ENCODE data around the gene METTL22. TPM values are rescaled to one million over a fixed set of nuclear protein-coding genes. Genes with fewer than 3 reads are reported as not detected.
A peak's percentile ranks its signal among the peaks of the same experiment; 100 is the strongest.

The METTL22 gene
- total and polyA plus RNA-seq, 2 experiments from 2014 or later, result 17.6 to 19.7 TPM

DNA sequence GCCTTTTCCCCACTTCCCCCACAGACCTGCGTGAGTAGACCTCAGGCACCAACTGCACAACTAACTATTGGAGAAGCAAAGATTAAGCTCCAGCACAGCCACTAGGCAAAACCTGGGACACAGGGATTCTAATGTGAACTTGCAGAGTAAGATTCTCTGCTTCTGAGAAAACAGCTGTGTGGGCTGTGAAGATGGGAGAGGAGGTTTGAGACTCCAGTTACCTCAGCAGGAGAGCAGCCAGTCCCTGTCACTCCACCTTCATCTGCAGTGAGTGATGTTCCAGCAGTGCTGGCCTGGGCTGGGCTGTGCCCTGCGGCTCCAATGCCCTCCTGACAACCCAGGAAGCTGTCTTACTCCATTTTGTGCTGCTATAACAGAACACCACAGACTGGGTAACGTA lies 34.9 kb downstream of the METTL22 start:
- H3K36me3 ChIP-seq (replicated peaks; ENCODE audit: insufficient read depth, low read depth), result no peaks in the 10 kb centered on the region
- no peaks in the 10 kb centered on the region for H3K9me2 ChIP-seq (replicated peaks; ENCODE audit: insufficient read depth)
- DNase-seq (ENCODE audit: low spot score), result no peak
- H3K27ac ChIP-seq, result no peak overlapping the region
- H3K4me1 ChIP-seq (ENCODE audit: insufficient read depth), result no peaks in the 10 kb centered on the region
- H3K4me2 ChIP-seq, result no peak overlapping the region
- H3K9me3 ChIP-seq (ENCODE audit: low read depth), result no peaks in the 10 kb centered on the region
- WGBS (ENCODE audit: low lambda C conversion rate, missing lambda C conversion rate), result 48% methylated on average over 3 of the region's 3 CpGs
- no peak overlapping the region for H3K4me3 ChIP-seq
- no peaks in the 10 kb centered on the region for H3K27me3 ChIP-seq
- H4K20me1 ChIP-seq (ENCODE audit: insufficient read depth, poor library complexity, severe bottlenecking), result no peaks in the 10 kb centered on the region
- H2AFZ ChIP-seq, result no peak overlapping the region
- H3K79me2 ChIP-seq, result no peaks in the 10 kb centered on the region
- TF ChIP-seq EZH2phosphoT487 (IDR thresholded peaks at IDR 0.05; ENCODE audit: low read depth, severe bottlenecking, unreplicated experiment) (no peak), EZH2 (IDR thresholded peaks at IDR 0.05; ENCODE audit: borderline replicate concordance) (no peak), CTCF (IDR thresholded peaks at IDR 0.05; ENCODE audit: poor library complexity) (no peak)

DNA sequence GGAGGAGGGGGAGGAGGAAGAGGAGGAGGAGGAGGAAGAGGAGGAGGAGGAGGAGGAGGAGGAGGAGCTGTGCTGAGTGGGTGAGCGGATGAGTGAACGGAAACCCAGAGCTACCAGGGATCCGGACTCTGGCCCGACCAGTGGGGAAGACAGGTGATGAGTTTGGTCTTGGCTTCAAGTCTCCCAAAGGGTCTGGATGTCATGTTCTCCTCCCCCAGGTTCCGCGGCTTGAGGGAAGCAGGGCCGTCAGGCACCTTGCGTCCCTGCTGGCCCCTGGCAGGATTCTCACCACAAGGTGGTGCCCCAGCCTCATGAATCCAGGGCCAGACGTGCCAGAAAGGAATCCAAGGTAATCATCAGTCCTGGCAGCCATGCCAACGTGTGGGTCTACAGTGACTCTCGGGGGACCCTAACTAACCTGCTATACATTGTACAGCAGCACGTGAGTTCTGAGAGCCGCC lies 39.4 kb downstream of the METTL22 start:
- Histone ChIP-seq H3K27ac (no peak overlapping the region), H3K4me1 (ENCODE audit: insufficient read depth) (no peaks in the 10 kb centered on the region), H3K4me3 (no peak overlapping the region), H3K4me2 (no peak overlapping the region), H2AFZ (no peak overlapping the region), H3K36me3 (replicated peaks; ENCODE audit: insufficient read depth, low read depth) (no peaks in the 10 kb centered on the region), H3K9me2 (replicated peaks; ENCODE audit: insufficient read depth) (no peaks in the 10 kb centered on the region), H4K20me1 (ENCODE audit: insufficient read depth, poor library complexity, severe bottlenecking) (no peaks in the 10 kb centered on the region), H3K79me2 (no peaks in the 10 kb centered on the region), H3K9me3 (ENCODE audit: low read depth) (no peaks in the 10 kb centered on the region), H3K27me3 (no peaks in the 10 kb centered on the region)
- TF ChIP-seq EZH2 (IDR thresholded peaks at IDR 0.05; ENCODE audit: borderline replicate concordance) (no peak), CTCF (IDR thresholded peaks at IDR 0.05; ENCODE audit: poor library complexity) (peak; percentile 65), EZH2phosphoT487 (IDR thresholded peaks at IDR 0.05; ENCODE audit: low read depth, severe bottlenecking, unreplicated experiment) (no peak)
- peak; percentile 77 for DNase-seq (ENCODE audit: low spot score)
- 9% methylated on average over 6 of the region's 13 CpGs for WGBS (ENCODE audit: low lambda C conversion rate, missing lambda C conversion rate)

DNA sequence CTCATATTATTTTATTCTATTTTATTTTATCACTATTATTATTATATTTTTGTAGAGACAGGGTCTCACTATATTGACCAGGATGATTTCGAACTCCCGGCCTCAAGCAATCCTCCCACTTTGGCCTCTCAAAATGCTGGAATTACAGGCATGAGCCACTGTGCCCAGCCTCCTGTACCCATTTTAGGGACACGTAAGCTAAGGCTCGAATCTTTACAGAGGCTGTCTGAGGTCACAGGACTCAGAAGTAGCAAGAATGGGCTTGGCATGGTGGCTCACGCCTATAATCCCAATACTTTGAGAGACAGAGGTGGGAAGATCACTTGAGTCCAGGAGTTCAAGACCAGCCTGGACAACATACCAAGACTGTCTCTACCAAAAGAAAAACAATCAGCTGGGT lies 40.2 kb downstream of the METTL22 start:
- Histone ChIP-seq H4K20me1 (ENCODE audit: insufficient read depth, poor library complexity, severe bottlenecking) (no peaks in the 10 kb centered on the region), H3K4me2 (no peak overlapping the region), H3K4me1 (ENCODE audit: insufficient read depth) (no peaks in the 10 kb centered on the region), H3K27me3 (no peaks in the 10 kb centered on the region), H3K9me3 (ENCODE audit: low read depth) (no peaks in the 10 kb centered on the region), H3K36me3 (replicated peaks; ENCODE audit: insufficient read depth, low read depth) (no peaks in the 10 kb centered on the region), H3K27ac (no peak overlapping the region), H3K79me2 (no peaks in the 10 kb centered on the region), H3K9me2 (replicated peaks; ENCODE audit: insufficient read depth) (no peaks in the 10 kb centered on the region), H3K4me3 (no peak overlapping the region), H2AFZ (no peak overlapping the region)
- no peak for TF ChIP-seq EZH2 (IDR thresholded peaks at IDR 0.05; ENCODE audit: borderline replicate concordance)
- no peak for DNase-seq (ENCODE audit: low spot score)
- WGBS (ENCODE audit: low lambda C conversion rate, missing lambda C conversion rate), result 70% methylated on average over 5 of the region's 5 CpGs

- H3K27ac ChIP-seq, result no peak overlapping the region
- 83% methylated on average over 9 of the region's 9 CpGs for WGBS (ENCODE audit: low lambda C conversion rate, missing lambda C conversion rate)
- DNase-seq (ENCODE audit: low spot score), result no peak
Observed at GRCh38 chr16:8663192-8664089, 41.9 kb downstream of the METTL22 start.

More at GRCh38 chr16:8663192-8664089, 41.9 kb downstream of the METTL22 start:
- no peaks in the 10 kb centered on the region for H3K27me3 ChIP-seq
- no peaks in the 10 kb centered on the region for H3K9me3 ChIP-seq (ENCODE audit: low read depth)
- H3K9me2 ChIP-seq (replicated peaks; ENCODE audit: insufficient read depth), result no peaks in the 10 kb centered on the region
- H3K4me3 ChIP-seq, result no peak overlapping the region
- TF ChIP-seq CTCF (IDR thresholded peaks at IDR 0.05; ENCODE audit: poor library complexity), result no peak
- no peak for TF ChIP-seq EZH2 (IDR thresholded peaks at IDR 0.05; ENCODE audit: borderline replicate concordance)
- TF ChIP-seq EZH2phosphoT487 (IDR thresholded peaks at IDR 0.05; ENCODE audit: low read depth, severe bottlenecking, unreplicated experiment), result no peak
- no peak overlapping the region for H2AFZ ChIP-seq
- H4K20me1 ChIP-seq (ENCODE audit: insufficient read depth, poor library complexity, severe bottlenecking), result no peaks in the 10 kb centered on the region
- H3K4me2 ChIP-seq, result no peak overlapping the region
- H3K36me3 ChIP-seq (replicated peaks; ENCODE audit: insufficient read depth, low read depth), result no peaks in the 10 kb centered on the region
- H3K79me2 ChIP-seq, result no peaks in the 10 kb centered on the region
- no peaks in the 10 kb centered on the region for H3K4me1 ChIP-seq (ENCODE audit: insufficient read depth)

Measured in hepatocyte (in vitro differentiated cells).